NCI-H1048 (cell line): ENCODE results near the gene GBF1.
"Not testable (repeated sequence)": the region's sequence is repeated elsewhere in the genome, so short reads cannot be mapped to it uniquely, and the experiment has no call there.

Source experiments
- DNase-seq: peaks from one replicate; lab custom pipeline; 2025; lab: John Stamatoyannopoulos, UW

GBF1 gene

GRCh38 chr10:102274062-102274461 lies 28.7 kb downstream of the GBF1 start:
- DNase-seq, result no peak

- DNase-seq, result no peak
Measured at GRCh38 chr10:102275343-102275742, 30.0 kb downstream of the GBF1 start.

GRCh38 chr10:102279104-102279503 lies 33.8 kb downstream of the GBF1 start:
- no peak for DNase-seq

GRCh38 chr10:102280397-102281101 lies 35.2 kb downstream of the GBF1 start:
- DNase-seq, result no peak

GRCh38 chr10:102281102-102281487 lies 35.8 kb downstream of the GBF1 start:
- no peak for DNase-seq

- no peak for DNase-seq
Measured at GRCh38 chr10:102283488-102283887, 38.2 kb downstream of the GBF1 start.

- no peak for DNase-seq
Measured at GRCh38 chr10:102283890-102284289, 38.6 kb downstream of the GBF1 start.

- no peak for DNase-seq
Measured at GRCh38 chr10:102284531-102284930, 39.2 kb downstream of the GBF1 start.

- no peak for DNase-seq
Measured at GRCh38 chr10:102285133-102285532, 39.8 kb downstream of the GBF1 start.

GRCh38 chr10:102286216-102286615 lies 40.9 kb downstream of the GBF1 start:
- DNase-seq, result no peak

- no peak for DNase-seq
Measured at GRCh38 chr10:102287538-102287937, 42.2 kb downstream of the GBF1 start.

- DNase-seq, result no peak
Measured at GRCh38 chr10:102287991-102288390, 42.7 kb downstream of the GBF1 start.

- no peak for DNase-seq
Measured at GRCh38 chr10:102289356-102289755, 44.0 kb downstream of the GBF1 start.

- no peak for DNase-seq
Measured at GRCh38 chr10:102289840-102290239, 44.5 kb downstream of the GBF1 start.

- DNase-seq, result no peak
Measured at GRCh38 chr10:102291221-102291905, 46.0 kb downstream of the GBF1 start.

GRCh38 chr10:102297101-102297500 lies 51.8 kb downstream of the GBF1 start:
- DNase-seq, result no peak

- no peak for DNase-seq
Measured at GRCh38 chr10:102298899-102299298, 53.6 kb downstream of the GBF1 start.

- no peak for DNase-seq
Measured at GRCh38 chr10:102299873-102300272, 54.5 kb downstream of the GBF1 start.

GRCh38 chr10:102300278-102300843 lies 55.0 kb downstream of the GBF1 start:
- DNase-seq, result no peak

- not testable (repeated sequence) for DNase-seq
Measured at GRCh38 chr10:102300912-102301311, 55.6 kb downstream of the GBF1 start.

- DNase-seq, result not testable (repeated sequence)
Measured at GRCh38 chr10:102301332-102301731, 56.0 kb downstream of the GBF1 start.

- DNase-seq, result no peak
Measured at GRCh38 chr10:102302611-102303010, 57.3 kb downstream of the GBF1 start.

- DNase-seq, result no peak
Measured at GRCh38 chr10:102306006-102306405, 60.7 kb downstream of the GBF1 start.
